Psoas muscle (tissue), 8 donors: ENCODE measurements around the gene GTF2H4. TPM values are rescaled to one million over a fixed set of nuclear protein-coding genes. Genes with fewer than 3 reads are reported as not detected.

Source experiments
- ATAC-seq, 4 donors: fragments of 200-7000 bp; cut with Tn5 transposase; one replicate each; pipeline ENCODE4 v1.9.1; 2020; ENCODE audit warnings: moderate library complexity in 3 of 4, mild to moderate bottlenecking in 2 of 4
- DNase-seq, 2 donors: peaks; one replicate each; pipeline ENCODE4 v3.0.0-alpha.2; 2020
- H3K27ac ChIP-seq: fragments of 200-600 bp; one replicate; pipeline ENCODE4 v1.8.0; 2022
- H3K27me3 ChIP-seq, 3 donors: fragments of 200-600 bp in 1 of 3; one replicate each; pipeline versions ENCODE4 v1.6.1 to v1.8.0; 2013 to 2022; ENCODE audit warnings: low read length in 2 of 3, mild to moderate bottlenecking in 2 of 3, moderate library complexity in 1 of 3; ENCODE audit not compliant: insufficient read depth in 3 of 3
- H3K36me3 ChIP-seq, 2 donors: fragments of 200-600 bp in 1 of 2; one replicate each; pipeline versions ENCODE4 v1.6.1 to v1.8.0; 2013 to 2022; ENCODE audit warnings: low read depth in 1 of 2, mild to moderate bottlenecking in 1 of 2, moderate library complexity in 1 of 2; ENCODE audit not compliant: insufficient read depth in 1 of 2
- H3K4me1 ChIP-seq: fragments of 200-600 bp; one replicate; pipeline ENCODE4 v1.8.0; 2022
- H3K4me3 ChIP-seq: fragments of 200-600 bp; one replicate; pipeline ENCODE4 v1.8.0; 2022; ENCODE audit warnings: mild to moderate bottlenecking
- H3K9me3 ChIP-seq: fragments of 200-600 bp; one replicate; pipeline ENCODE4 v1.8.0; 2022
- CTCF ChIP-seq: fragments of 200-600 bp; IDR thresholded peaks from one replicate; pipeline ENCODE4 v1.8.0; 2022; ENCODE audit warnings: antibody characterized with exemption
- WGBS, 3 donors: extraction: QIAGEN DNeasy Blood & Tissue Kit; methylation state at CpG; one replicate each; pipeline versions ENCODE4 v1.1.6 to v1.1.7; 2013; 5-methylcytosine and 5-hydroxymethylcytosine counted together
- intact Hi-C, 2 donors: fragments of 100-400 bp; cut with DNase I; formaldehyde crosslinking; loops; one replicate each; pipeline versions ENCODE4 v1.11.0 to v1.14.2; 2022
- polyA plus RNA-seq, 3 donors: library from polyadenylated mRNA; stranded (reverse); fragments of 200-250 nt; gene quantifications; one replicate each; pipeline ENCODE4 v1.2.3, GENCODE V29; 2013
- total RNA-seq, 4 donors: library from RNA; stranded (reverse); fragmentation: NEBNext Ultra II Directional in 2 of 4; extraction: Animal tissue kit (Norgen Biotek cat#: 25700) in 2 of 4; gene quantifications; one replicate each; pipeline versions ENCODE4 v1.2.1 to v1.2.4, GENCODE V29; 2021 to 2023
- donor health status: healthy with polysubstance abuse.
- donor health status: DM: no; HTN: no; CAD: no; lungs with moderate emphysema.
- donor health status: Bipolar disorder and iron deficiency.
- donor health status: healthy.
- donor health status: DM: yes; HTN: yes; CAD: no.
- donor health status: DM: no; HTN: no; CAD: no.
- donor health status: DM: no; HTN: no; CAD: no.
- donor health status: DM: yes; HTN: yes; CAD: no.

GTF2H4 gene
- total and polyA plus RNA-seq, 7 donors = 13.3 to 30.8 (median 18.9) TPM

- H3K9me3 ChIP-seq = no peaks in the 10 kb centered on the region
- peaks cover 14% of the 10 kb centered on the region for H3K4me1 ChIP-seq
- TF ChIP-seq CTCF = no peak
- intact Hi-C loops = no loop called here
- DNase-seq = no peak
- H3K36me3 ChIP-seq = peaks cover 0 to 88% of the 10 kb centered on the region in 2 donors
- WGBS, 3 donors = 88 to 91% (median 89%) methylated on average over 21 of the region's 21 CpGs
- no peaks in the 10 kb centered on the region for H3K27me3 ChIP-seq
- no peak overlapping the region for H3K4me3 ChIP-seq
- H3K27ac ChIP-seq = no peak overlapping the region
- ATAC-seq = no peak
These were observed 16.0 kb upstream of the GTF2H4 start for GRCh38 chr6:30891816-30892538.

- intact Hi-C loops = no loop called here
- no peaks in the 10 kb centered on the region for H3K9me3 ChIP-seq
- no peak for DNase-seq
- H3K4me1 ChIP-seq = peaks cover 4% of the 10 kb centered on the region
- 83 to 87% (median 85%) methylated on average over 16 of the region's 16 CpGs for WGBS, 3 donors
- H3K4me3 ChIP-seq = no peak overlapping the region
- no peaks in the 10 kb centered on the region for H3K27me3 ChIP-seq
- TF ChIP-seq CTCF = no peak
- H3K36me3 ChIP-seq = peaks cover 0 to 95% of the 10 kb centered on the region in 2 donors
- H3K27ac ChIP-seq = no peak overlapping the region
- no peak for ATAC-seq
These were observed 14.9 kb upstream of the GTF2H4 start for GRCh38 chr6:30893001-30893591.

GRCh38 chr6:30893666-30894065 is 14.3 kb upstream of the GTF2H4 start:
- peaks cover 0 to 98% of the 10 kb centered on the region in 2 donors for H3K36me3 ChIP-seq
- TF ChIP-seq CTCF = no peak
- 85 to 94% (median 87%) methylated on average over 8 of the region's 8 CpGs for WGBS, 3 donors
- H3K9me3 ChIP-seq = no peaks in the 10 kb centered on the region
- H3K4me3 ChIP-seq = no peak overlapping the region
- ATAC-seq = no peak
- no peak for DNase-seq
- H3K27me3 ChIP-seq = no peaks in the 10 kb centered on the region
- intact Hi-C loops = no loop called here
- H3K27ac ChIP-seq = no peak overlapping the region
- H3K4me1 ChIP-seq = no peaks in the 10 kb centered on the region

GRCh38 chr6:30894381-30894780 is 13.6 kb upstream of the GTF2H4 start:
- no peak for TF ChIP-seq CTCF
- WGBS, 3 donors = 88 to 90% (median 88%) methylated on average over 12 of the region's 12 CpGs
- ATAC-seq = no peak

More at GRCh38 chr6:30894381-30894780, 13.6 kb upstream of the GTF2H4 start:
- no peak for DNase-seq
- Histone ChIP-seq H3K36me3 (peaks cover 0 to 98% of the 10 kb centered on the region in 2 donors), H3K27me3 (no peaks in the 10 kb centered on the region), H3K27ac (no peak overlapping the region), H3K9me3 (no peaks in the 10 kb centered on the region), H3K4me3 (no peak overlapping the region), H3K4me1 (no peaks in the 10 kb centered on the region)
- intact Hi-C loops = no loop called here
